ENCODE data around the gene PDK1.

- no peak; the same call in 1 of the 2 replicates for TF ChIP-seq POLR2A (IDR thresholded peaks at IDR 0.05; ENCODE audit: low read depth, low read length)
- TF ChIP-seq POLR2AphosphoS5 (IDR thresholded peaks at IDR 0.05; ENCODE audit: low read depth, low read length), result no peak
Observed at GRCh38 chr2:172613040-172613439, 57.1 kb downstream of the PDK1 start.
